Rectal smooth muscle tissue (tissue), 1 donor: ENCODE results near the gene CHD6.

Experiments used
- H3K27ac ChIP-seq: one replicate; pipeline ENCODE4 v1.7.0; 2013; ENCODE audit warnings: low read depth, low read length, inconsistent platforms
- H3K27me3 ChIP-seq: one replicate; pipeline ENCODE4 v1.7.0; 2013; ENCODE audit warnings: low read length; ENCODE audit not compliant: control insufficient read depth, insufficient read depth
- H3K36me3 ChIP-seq: one replicate; pipeline ENCODE4 v1.7.0; 2013; ENCODE audit warnings: low read length; ENCODE audit not compliant: control insufficient read depth, insufficient read depth
- H3K4me1 ChIP-seq: one replicate; pipeline ENCODE4 v1.7.0; 2013; ENCODE audit warnings: low read length; ENCODE audit not compliant: control insufficient read depth, insufficient read depth
- H3K4me3 ChIP-seq: one replicate; pipeline ENCODE4 v1.7.0; 2013; ENCODE audit warnings: low read length
- H3K9ac ChIP-seq: one replicate; pipeline ENCODE4 v1.7.0; 2013; ENCODE audit warnings: low read length

Gene CHD6

DNA sequence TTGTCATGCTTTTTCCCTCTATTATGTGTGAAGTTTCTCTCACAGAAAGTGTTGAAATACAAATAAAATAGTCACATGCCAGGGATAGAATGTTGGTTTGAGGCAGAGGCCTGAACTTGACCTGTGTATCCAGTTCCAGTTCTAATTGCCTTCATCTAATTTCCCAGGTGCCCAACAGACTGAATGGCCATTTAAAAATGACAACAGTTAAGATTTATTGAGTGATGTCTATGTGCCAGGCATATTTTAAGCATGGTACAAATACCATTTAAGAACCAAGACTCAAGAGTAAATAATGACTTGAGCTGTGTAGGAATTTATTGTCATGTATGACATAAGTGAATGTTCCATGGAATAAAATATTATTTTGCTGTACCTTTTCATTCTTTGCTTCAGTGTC is 163.9 kb downstream of the CHD6 start:
- H3K36me3 ChIP-seq, result peaks cover 51% of the 10 kb centered on the region
- no peaks in the 10 kb centered on the region for H3K27me3 ChIP-seq
- no peak overlapping the region for H3K9ac ChIP-seq
- no peak overlapping the region for H3K27ac ChIP-seq
- H3K4me1 ChIP-seq, result no peaks in the 10 kb centered on the region
- no peak overlapping the region for H3K4me3 ChIP-seq

- no peak overlapping the region for H3K9ac ChIP-seq
- H3K36me3 ChIP-seq, result peaks cover 53% of the 10 kb centered on the region
Measured at GRCh38 chr20:41453010-41453950, 164.9 kb downstream of the CHD6 start.

DNA sequence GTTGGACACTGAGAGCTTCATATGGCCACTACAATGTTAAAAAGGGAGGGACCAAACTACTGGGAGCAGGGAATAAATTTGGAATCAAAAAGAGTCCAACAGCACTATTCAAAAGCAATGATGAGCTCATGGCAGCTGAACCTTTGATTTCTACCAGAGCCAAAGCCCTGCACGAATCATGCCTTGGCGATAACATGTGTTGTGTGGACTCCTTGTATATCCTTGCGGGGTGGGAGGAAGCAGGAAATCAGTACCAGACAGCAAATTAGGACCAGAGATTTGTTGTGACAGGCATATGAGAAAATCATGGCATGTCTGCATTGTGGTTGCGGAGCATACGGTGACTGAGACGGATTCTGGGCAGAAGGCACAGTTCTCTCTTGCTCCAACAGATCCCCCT is 166.0 kb downstream of the CHD6 start:
- H3K36me3 ChIP-seq, result peaks cover 55% of the 10 kb centered on the region
- no peaks in the 10 kb centered on the region for H3K4me1 ChIP-seq
- no peaks in the 10 kb centered on the region for H3K27me3 ChIP-seq
- H3K9ac ChIP-seq, result no peak overlapping the region
- no peak overlapping the region for H3K4me3 ChIP-seq
- no peak overlapping the region for H3K27ac ChIP-seq

More at GRCh38 chr20:41453010-41453950, 164.9 kb downstream of the CHD6 start:
- H3K4me1 ChIP-seq, result no peaks in the 10 kb centered on the region
- H3K27ac ChIP-seq, result no peak overlapping the region
- H3K27me3 ChIP-seq, result no peaks in the 10 kb centered on the region
- H3K4me3 ChIP-seq, result no peak overlapping the region

DNA sequence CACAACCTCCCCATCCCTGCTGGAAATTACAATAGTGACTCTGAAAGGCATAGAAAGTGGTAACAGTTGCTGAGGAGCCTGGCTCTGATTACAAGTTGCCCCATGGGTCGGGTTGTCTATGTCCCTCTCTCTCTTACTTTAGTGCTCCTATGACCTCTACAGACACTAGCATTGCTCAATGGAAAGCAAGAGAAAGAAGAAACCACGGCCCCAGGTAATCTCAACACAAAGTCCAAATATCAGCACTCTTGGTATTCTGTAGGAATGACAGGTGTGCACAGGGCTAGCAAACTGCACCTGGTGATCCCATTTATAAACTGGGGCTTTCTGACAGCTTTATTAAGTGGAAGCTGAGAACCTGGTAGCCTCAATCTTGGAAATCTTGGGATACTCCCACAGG is 171.2 kb downstream of the CHD6 start:
- Histone ChIP-seq H3K4me1 (no peaks in the 10 kb centered on the region), H3K27ac (no peak overlapping the region), H3K9ac (no peak overlapping the region), H3K27me3 (no peaks in the 10 kb centered on the region), H3K4me3 (no peak overlapping the region), H3K36me3 (peaks cover 43% of the 10 kb centered on the region)

DNA sequence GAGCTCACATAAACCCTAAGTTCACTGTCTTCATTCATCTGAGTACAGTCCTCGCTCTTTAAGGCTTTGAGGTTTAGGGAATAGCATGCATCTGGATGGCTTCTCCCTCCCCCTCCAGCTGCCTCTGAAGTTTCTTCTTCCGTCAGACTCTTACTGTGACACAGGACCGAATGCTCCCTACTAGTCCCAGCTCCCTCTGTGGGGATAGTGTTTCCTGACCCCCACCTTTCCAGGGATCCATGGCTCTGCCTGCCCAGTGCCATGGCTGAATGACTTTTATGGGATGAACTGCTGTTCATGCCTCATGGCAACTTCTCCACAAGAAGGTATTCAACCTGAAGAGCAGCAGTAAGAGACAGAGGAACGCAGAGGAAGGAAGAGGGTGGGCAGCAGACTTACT is 171.7 kb downstream of the CHD6 start:
- H3K27ac ChIP-seq, result no peak overlapping the region
- H3K9ac ChIP-seq, result no peak overlapping the region
- H3K4me1 ChIP-seq, result no peaks in the 10 kb centered on the region
- H3K4me3 ChIP-seq, result no peak overlapping the region
- peaks cover 38% of the 10 kb centered on the region for H3K36me3 ChIP-seq
- no peaks in the 10 kb centered on the region for H3K27me3 ChIP-seq

GRCh38 chr20:41444821-41445220 is 173.4 kb downstream of the CHD6 start:
- Histone ChIP-seq H3K27me3 (no peaks in the 10 kb centered on the region), H3K9ac (no peak overlapping the region), H3K36me3 (peaks cover 36% of the 10 kb centered on the region), H3K27ac (no peak overlapping the region), H3K4me3 (no peak overlapping the region), H3K4me1 (no peaks in the 10 kb centered on the region)

DNA sequence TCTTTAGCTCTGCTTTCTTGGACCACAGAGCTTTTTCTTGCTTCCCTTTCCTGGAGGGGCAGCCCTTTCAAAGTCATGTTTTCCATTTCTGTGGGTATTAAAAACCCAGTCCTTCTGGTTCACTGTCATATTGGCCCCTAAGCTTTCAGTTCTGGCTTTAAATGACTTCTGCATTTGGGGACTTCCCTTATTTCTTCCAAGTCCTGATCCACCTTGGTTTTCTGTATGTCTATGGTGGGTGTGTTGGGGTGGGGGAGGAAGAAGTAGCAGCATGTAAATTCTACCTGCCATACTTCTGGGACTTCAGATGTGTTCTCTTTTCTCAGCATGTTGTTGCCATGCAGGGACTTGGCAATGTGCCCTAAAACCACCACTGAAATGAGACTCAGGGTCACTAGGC is 174.5 kb downstream of the CHD6 start:
- Histone ChIP-seq H3K27ac (no peak overlapping the region), H3K9ac (no peak overlapping the region), H3K4me1 (no peaks in the 10 kb centered on the region), H3K36me3 (peaks cover 38% of the 10 kb centered on the region), H3K27me3 (no peaks in the 10 kb centered on the region), H3K4me3 (no peak overlapping the region)

- Histone ChIP-seq H3K36me3 (peaks cover 25% of the 10 kb centered on the region), H3K27me3 (no peaks in the 10 kb centered on the region), H3K4me1 (no peaks in the 10 kb centered on the region), H3K4me3 (no peak overlapping the region), H3K9ac (no peak overlapping the region), H3K27ac (no peak overlapping the region)
Measured at GRCh38 chr20:41440882-41441281, 177.3 kb downstream of the CHD6 start.

DNA sequence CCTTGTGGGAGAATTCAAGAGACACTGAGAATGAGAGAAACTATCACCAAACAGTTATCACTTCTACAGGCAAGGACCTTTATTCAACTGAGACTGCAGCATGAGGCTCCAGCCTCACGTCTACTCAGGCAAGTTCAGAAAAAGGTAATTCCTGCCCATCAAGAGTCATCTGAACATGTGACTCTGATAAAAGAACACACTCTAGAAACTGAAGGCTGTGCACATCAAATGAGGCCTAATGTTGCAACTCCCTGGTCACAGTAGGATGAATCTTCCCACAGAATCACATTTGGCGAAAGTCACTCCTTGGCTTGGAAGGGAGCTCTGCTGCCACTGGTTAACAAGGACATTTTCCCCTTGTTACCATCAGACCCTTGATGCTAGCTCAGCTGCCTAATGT is 180.3 kb downstream of the CHD6 start:
- H3K36me3 ChIP-seq, result peaks cover 21% of the 10 kb centered on the region

DNA sequence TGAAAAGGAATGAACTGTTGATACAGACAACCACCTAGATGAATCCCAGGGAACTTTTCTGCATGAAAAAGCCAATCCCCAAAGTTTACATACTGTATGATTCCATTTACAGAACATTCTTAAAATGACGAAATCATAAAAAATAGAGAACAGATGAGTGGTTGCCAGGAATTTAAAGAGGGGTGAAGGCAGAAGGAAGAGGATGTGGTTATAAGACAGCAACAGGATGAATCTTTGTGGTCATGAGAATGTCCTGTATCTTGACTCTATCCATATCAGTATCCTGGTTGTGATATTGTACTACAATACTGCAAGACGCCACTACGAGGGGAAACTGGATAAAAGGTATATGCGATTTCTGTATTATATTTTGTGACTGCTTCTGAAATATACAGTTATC is 181.5 kb downstream of the CHD6 start:
- Histone ChIP-seq H3K9ac (no peak overlapping the region), H3K27ac (no peak overlapping the region), H3K36me3 (peaks cover 16% of the 10 kb centered on the region), H3K4me3 (no peak overlapping the region), H3K4me1 (no peaks in the 10 kb centered on the region), H3K27me3 (no peaks in the 10 kb centered on the region)

More for the DNA sequence above, 180.3 kb downstream of the CHD6 start:
- no peak overlapping the region for H3K27ac ChIP-seq
- H3K9ac ChIP-seq, result no peak overlapping the region
- H3K27me3 ChIP-seq, result no peaks in the 10 kb centered on the region
- H3K4me1 ChIP-seq, result no peaks in the 10 kb centered on the region
- H3K4me3 ChIP-seq, result no peak overlapping the region

DNA sequence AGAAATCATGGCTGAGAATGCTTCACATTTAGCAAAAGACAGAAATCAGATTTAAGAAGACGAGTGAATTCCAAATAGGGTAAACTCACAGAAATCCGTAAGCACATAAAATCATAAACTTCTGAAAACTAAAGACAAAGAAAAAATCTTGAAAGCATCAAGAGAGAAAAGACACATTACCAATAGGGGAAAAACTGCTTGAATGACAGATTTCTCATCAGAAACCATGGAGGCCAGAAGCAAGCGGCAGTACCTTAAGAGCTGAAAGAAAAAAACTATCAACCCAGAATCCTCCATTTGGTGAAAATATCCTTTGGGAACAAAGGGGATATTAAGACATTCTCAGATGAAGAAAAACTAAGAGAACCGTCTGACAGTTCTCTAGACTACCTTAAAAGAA is 185.0 kb downstream of the CHD6 start:
- Histone ChIP-seq H3K27ac (no peak overlapping the region), H3K36me3 (peaks cover 5% of the 10 kb centered on the region), H3K9ac (no peak overlapping the region), H3K4me1 (no peaks in the 10 kb centered on the region), H3K4me3 (no peak overlapping the region), H3K27me3 (no peaks in the 10 kb centered on the region)

DNA sequence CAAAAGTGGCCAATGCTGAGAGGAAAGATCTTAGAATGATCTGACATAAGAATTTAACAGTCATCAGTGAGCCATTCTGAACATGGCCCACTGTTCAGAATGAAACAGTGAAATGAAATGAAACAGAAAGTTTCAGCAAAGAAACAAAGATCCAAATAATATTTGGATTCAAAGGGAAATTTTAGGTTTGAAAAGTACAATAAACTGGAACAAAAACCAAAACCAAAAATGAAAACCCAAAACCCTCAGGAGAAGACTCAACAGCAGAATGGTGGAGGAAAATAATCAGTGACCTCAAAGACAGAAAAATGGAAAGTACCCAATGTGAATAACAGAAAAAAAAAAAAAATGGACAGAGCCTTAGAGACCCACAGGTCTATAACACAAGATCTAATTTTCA is 185.4 kb downstream of the CHD6 start:
- peaks cover 7% of the 10 kb centered on the region for H3K36me3 ChIP-seq
- no peak overlapping the region for H3K27ac ChIP-seq
- no peaks in the 10 kb centered on the region for H3K27me3 ChIP-seq
- no peaks in the 10 kb centered on the region for H3K4me1 ChIP-seq
- no peak overlapping the region for H3K9ac ChIP-seq
- H3K4me3 ChIP-seq, result no peak overlapping the region

- peaks cover 8% of the 10 kb centered on the region for H3K36me3 ChIP-seq
Measured at GRCh38 chr20:41428285-41428684, 189.9 kb downstream of the CHD6 start.

More at GRCh38 chr20:41428285-41428684, 189.9 kb downstream of the CHD6 start:
- Histone ChIP-seq H3K4me1 (no peaks in the 10 kb centered on the region), H3K27ac (no peak overlapping the region), H3K9ac (no peak overlapping the region), H3K27me3 (no peaks in the 10 kb centered on the region), H3K4me3 (no peak overlapping the region)
